HepG2 (cell line): Measurements from ENCODE around the gene MXRA7. TPM values are rescaled to one million over a fixed set of nuclear protein-coding genes. Genes with fewer than 3 reads are reported as not detected.

Experiments
- AHDC1 ChIP-seq: sonication (generic); formaldehyde crosslinking; IDR thresholded peaks from 2 replicates; pipeline ENCODE4 v1.5.1; 2020; ENCODE audit warnings: mild to moderate bottlenecking, missing genetic modification reagents, borderline replicate concordance
- CBX1 ChIP-seq: IDR thresholded peaks from one replicate; pipeline ENCODE4 v1.6.1; 2016; ENCODE audit warnings: antibody characterized with exemption, low read depth
- CC2D1A ChIP-seq: sonication (generic); formaldehyde crosslinking; IDR thresholded peaks from 2 replicates; pipeline ENCODE4 v1.8.1; 2023; ENCODE audit warnings: mild to moderate bottlenecking, missing genetic modification reagents
- HCFC1 ChIP-seq: fragments of 150-350 bp; IDR thresholded peaks from 2 replicates; pipeline ENCODE4 v1.6.1; 2014; ENCODE audit warnings: low read depth, low read length
- NFYC ChIP-seq: IDR thresholded peaks from 2 replicates; pipeline ENCODE4 v1.6.1; 2016; ENCODE audit warnings: missing genetic modification reagents, missing compliant biosample characterization
- PHF5A ChIP-seq: IDR thresholded peaks from one replicate; pipeline ENCODE4 v1.6.1; 2018; ENCODE audit warnings: low read depth, missing genetic modification reagents; ENCODE audit not compliant: unreplicated experiment
- RFX1 ChIP-seq: fragments of 450-650 bp; IDR thresholded peaks from 2 replicates; pipeline ENCODE4 v1.6.1; 2017
- THAP11 ChIP-seq: IDR thresholded peaks from 2 replicates; pipeline ENCODE4 v1.6.1; 2016; ENCODE audit warnings: missing biosample characterization, missing genetic modification reagents
- TIGD3 ChIP-seq: sonication (generic); formaldehyde crosslinking; IDR thresholded peaks from 2 replicates; pipeline ENCODE4 v1.5.1; 2020; ENCODE audit warnings: mild to moderate bottlenecking, missing genetic modification reagents, borderline replicate concordance
- TP53 ChIP-seq: sonication (generic); formaldehyde crosslinking; conservative IDR thresholded peaks from 2 replicates; pipeline ENCODE4 v1.4.0; 2020; ENCODE audit warnings: missing genetic modification reagents
- ZNF101 ChIP-seq: sonication (generic); formaldehyde crosslinking; IDR thresholded peaks from 2 replicates; pipeline ENCODE4 v1.4.0; 2020; ENCODE audit warnings: mild to moderate bottlenecking, low read depth, missing genetic modification reagents, borderline replicate concordance
- ZNF260 ChIP-seq: sonication (generic); formaldehyde crosslinking; IDR thresholded peaks from 2 replicates; pipeline ENCODE4 v1.4.0; 2020; ENCODE audit warnings: missing genetic modification reagents, low read depth, mild to moderate bottlenecking, borderline replicate concordance
- ZNF749 ChIP-seq: sonication (generic); formaldehyde crosslinking; IDR thresholded peaks from 2 replicates; pipeline ENCODE4 v1.8.0; 2022; ENCODE audit warnings: mild to moderate bottlenecking, missing genetic modification reagents, moderate library complexity, borderline replicate concordance
- ZZZ3 ChIP-seq: sonication (generic); formaldehyde crosslinking; IDR thresholded peaks from 2 replicates; pipeline ENCODE4 v1.4.0; 2020; ENCODE audit warnings: missing genetic modification reagents, mild to moderate bottlenecking, borderline replicate concordance
- polyA plus RNA-seq, 8 experiments: library from polyadenylated mRNA; depleted of rRNA in 3 of 8; stranded (reverse) in 7 of 8; unstranded in 1 of 8; fragments of >200 nt; fragmentation: Illumina TruSeq in 4 of 8; extraction: Trizol in 4 of 8; gene quantifications; 2 replicates each; pipeline versions ENCODE4 v1.2.1 to v1.2.3, GENCODE V29; 2011 to 2016; ENCODE audit warnings: low read depth in 4 of 8, missing spikeins in 1 of 8, mixed read lengths in 1 of 8; ENCODE audit not compliant: insufficient read depth in 1 of 8
- total RNA-seq, 5 experiments: library from RNA; depleted of rRNA; stranded (reverse); fragments of >200 nt; fragmentation: Illumina TruSeq; extraction: Trizol; gene quantifications; 2 replicates each; pipeline ENCODE4 v1.2.3, GENCODE V29; 2016; ENCODE audit warnings: low read depth in 1 of 5
- TF ChIP-seq, protein P1 (sequence below): IDR thresholded peaks from 2 replicates; pipeline ENCODE4 v1.6.1; 2016; ENCODE audit warnings: low read depth, borderline replicate concordance
- TF ChIP-seq, protein P2 (sequence below): sonication (generic); formaldehyde crosslinking; IDR thresholded peaks from 2 replicates; pipeline ENCODE4 v1.5.0; 2020; ENCODE audit warnings: missing genetic modification reagents
- TF ChIP-seq, protein P3 (sequence below): sonication (generic); formaldehyde crosslinking; IDR thresholded peaks from 2 replicates; pipeline ENCODE4 v1.4.0; 2020; ENCODE audit warnings: mild to moderate bottlenecking, missing genetic modification reagents
- TF ChIP-seq, protein P4 (sequence below): sonication (generic); formaldehyde crosslinking; IDR thresholded peaks from 2 replicates; pipeline ENCODE4 v1.4.0; 2020; ENCODE audit warnings: missing genetic modification reagents

MXRA7 gene
- total and polyA plus RNA-seq, 2 of the 13 experiments (the other 11 are each of a cell fraction or from before 2014, with no cell fraction given), result 44.8 to 112 TPM

DNA sequence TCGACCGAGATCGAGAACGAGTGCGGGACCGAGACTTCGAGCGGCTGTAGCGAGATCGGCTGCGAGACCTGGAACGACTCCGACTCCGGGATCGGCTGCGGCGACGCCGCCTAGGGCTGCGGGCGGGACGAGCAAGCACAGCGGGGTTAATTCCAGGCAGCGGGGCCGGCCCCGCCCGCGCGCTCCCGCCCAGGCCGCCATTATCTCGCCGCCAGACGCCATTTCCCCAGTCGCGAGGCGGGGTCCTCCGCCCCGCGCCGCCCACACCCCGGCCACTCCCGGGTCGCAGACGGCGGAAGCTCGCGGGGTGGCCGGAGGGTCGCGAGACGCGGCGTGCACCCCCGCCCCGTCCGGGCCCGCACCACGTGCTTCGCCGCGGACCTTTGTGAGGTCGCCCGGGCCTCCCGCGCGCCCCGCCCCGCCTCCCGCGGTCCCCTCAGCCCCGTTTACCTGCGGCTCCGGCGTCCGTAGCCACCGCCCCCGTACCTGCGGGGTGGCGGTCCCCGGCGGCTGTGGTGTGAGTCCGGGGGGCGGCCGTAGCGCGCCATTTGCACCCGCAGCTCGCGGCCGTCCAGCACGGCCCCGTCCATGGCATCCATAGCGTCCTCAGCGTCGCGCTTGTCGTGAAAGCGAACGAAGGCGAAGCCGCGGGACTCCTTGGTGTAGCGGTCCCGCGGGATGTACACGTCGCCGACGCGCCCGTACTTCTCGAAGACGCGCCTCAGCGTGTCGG is 25.8 kb upstream of the MXRA7 start (continued):
- TF ChIP-seq AHDC1 (CRISPR knock-in tag), result no peak
- no peak for TF ChIP-seq ZNF260 (CRISPR knock-in tag)
- TF ChIP-seq NFYC, result 0 out of 2 replicates have a peak, but pooled peaks have one; percentile 4
- no peak for TF ChIP-seq ZNF101 (CRISPR knock-in tag)
- no peak for TF ChIP-seq ZZZ3
- peak; percentile 35 for TF ChIP-seq ZNF749 (CRISPR knock-in tag)
- TF ChIP-seq TP53 (CRISPR knock-in tag), result no peak
- TF ChIP-seq HCFC1, result no peak
- TF ChIP-seq, protein P1, sequence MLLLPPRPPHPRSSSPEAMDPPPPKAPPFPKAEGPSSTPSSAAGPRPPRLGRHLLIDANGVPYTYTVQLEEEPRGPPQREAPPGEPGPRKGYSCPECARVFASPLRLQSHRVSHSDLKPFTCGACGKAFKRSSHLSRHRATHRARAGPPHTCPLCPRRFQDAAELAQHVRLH (CRISPR knock-in tag), result no peak
- TF ChIP-seq PHF5A (CRISPR knock-in tag), result no peak
- peak; percentile 53; the same call in 1 of the 2 replicates for TF ChIP-seq THAP11 (CRISPR knock-in tag)
- TF ChIP-seq, protein P2, sequence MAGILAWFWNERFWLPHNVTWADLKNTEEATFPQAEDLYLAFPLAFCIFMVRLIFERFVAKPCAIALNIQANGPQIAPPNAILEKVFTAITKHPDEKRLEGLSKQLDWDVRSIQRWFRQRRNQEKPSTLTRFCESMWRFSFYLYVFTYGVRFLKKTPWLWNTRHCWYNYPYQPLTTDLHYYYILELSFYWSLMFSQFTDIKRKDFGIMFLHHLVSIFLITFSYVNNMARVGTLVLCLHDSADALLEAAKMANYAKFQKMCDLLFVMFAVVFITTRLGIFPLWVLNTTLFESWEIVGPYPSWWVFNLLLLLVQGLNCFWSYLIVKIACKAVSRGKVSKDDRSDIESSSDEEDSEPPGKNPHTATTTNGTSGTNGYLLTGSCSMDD (CRISPR knock-in tag), result no peak
- peak; percentile 31 for TF ChIP-seq CBX1
- no peak for TF ChIP-seq RFX1
- TF ChIP-seq CC2D1A (CRISPR knock-in tag), result no peak
- TF ChIP-seq, protein P3, sequence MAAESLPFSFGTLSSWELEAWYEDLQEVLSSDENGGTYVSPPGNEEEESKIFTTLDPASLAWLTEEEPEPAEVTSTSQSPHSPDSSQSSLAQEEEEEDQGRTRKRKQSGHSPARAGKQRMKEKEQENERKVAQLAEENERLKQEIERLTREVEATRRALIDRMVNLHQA (CRISPR knock-in tag), result no peak
- no peak for TF ChIP-seq TIGD3 (CRISPR knock-in tag)
- TF ChIP-seq, protein P4, sequence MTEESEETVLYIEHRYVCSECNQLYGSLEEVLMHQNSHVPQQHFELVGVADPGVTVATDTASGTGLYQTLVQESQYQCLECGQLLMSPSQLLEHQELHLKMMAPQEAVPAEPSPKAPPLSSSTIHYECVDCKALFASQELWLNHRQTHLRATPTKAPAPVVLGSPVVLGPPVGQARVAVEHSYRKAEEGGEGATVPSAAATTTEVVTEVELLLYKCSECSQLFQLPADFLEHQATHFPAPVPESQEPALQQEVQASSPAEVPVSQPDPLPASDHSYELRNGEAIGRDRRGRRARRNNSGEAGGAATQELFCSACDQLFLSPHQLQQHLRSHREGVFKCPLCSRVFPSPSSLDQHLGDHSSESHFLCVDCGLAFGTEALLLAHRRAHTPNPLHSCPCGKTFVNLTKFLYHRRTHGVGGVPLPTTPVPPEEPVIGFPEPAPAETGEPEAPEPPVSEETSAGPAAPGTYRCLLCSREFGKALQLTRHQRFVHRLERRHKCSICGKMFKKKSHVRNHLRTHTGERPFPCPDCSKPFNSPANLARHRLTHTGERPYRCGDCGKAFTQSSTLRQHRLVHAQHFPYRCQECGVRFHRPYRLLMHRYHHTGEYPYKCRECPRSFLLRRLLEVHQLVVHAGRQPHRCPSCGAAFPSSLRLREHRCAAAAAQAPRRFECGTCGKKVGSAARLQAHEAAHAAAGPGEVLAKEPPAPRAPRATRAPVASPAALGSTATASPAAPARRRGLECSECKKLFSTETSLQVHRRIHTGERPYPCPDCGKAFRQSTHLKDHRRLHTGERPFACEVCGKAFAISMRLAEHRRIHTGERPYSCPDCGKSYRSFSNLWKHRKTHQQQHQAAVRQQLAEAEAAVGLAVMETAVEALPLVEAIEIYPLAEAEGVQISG (CRISPR knock-in tag), result peak; percentile 44; the same call in 1 of the 2 replicates
